ENCODE results near the gene RNF208. TPM values are rescaled to one million over a fixed set of nuclear protein-coding genes. Genes with fewer than 3 reads are reported as not detected.

RNF208 gene
- total RNA-seq, 1 donor from 2014 or later, result 4.3 TPM

- FAIRE-seq, result no peak
- H3K9me3 Mint-ChIP-seq (ENCODE audit: unreplicated experiment), result no peaks in the 10 kb centered on the region
- H4K20me1 ChIP-seq (ENCODE audit: insufficient read depth, low read length), result peaks cover 34% of the 10 kb centered on the region
- no peaks in the 10 kb centered on the region for H3K27me3 ChIP-seq (ENCODE audit: insufficient read depth, low read length)
- peaks cover 23% of the 10 kb centered on the region for H3K79me2 ChIP-seq (ENCODE audit: insufficient read depth, low read length)
- no peak for DNase-seq (ENCODE audit: low read depth)
- peaks cover 15% of the 10 kb centered on the region for H3K36me3 ChIP-seq (ENCODE audit: insufficient read depth, low read length)
- TF ChIP-seq EZH2 (IDR thresholded peaks at IDR 0.05; ENCODE audit: insufficient read depth, low read length), result no peak
- TF ChIP-seq, protein P1, sequence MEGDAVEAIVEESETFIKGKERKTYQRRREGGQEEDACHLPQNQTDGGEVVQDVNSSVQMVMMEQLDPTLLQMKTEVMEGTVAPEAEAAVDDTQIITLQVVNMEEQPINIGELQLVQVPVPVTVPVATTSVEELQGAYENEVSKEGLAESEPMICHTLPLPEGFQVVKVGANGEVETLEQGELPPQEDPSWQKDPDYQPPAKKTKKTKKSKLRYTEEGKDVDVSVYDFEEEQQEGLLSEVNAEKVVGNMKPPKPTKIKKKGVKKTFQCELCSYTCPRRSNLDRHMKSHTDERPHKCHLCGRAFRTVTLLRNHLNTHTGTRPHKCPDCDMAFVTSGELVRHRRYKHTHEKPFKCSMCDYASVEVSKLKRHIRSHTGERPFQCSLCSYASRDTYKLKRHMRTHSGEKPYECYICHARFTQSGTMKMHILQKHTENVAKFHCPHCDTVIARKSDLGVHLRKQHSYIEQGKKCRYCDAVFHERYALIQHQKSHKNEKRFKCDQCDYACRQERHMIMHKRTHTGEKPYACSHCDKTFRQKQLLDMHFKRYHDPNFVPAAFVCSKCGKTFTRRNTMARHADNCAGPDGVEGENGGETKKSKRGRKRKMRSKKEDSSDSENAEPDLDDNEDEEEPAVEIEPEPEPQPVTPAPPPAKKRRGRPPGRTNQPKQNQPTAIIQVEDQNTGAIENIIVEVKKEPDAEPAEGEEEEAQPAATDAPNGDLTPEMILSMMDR (IDR thresholded peaks at IDR 0.05; ENCODE audit: insufficient read depth, low read depth, low read length), result no peak
- peaks cover 16% of the 10 kb centered on the region for H3K36me3 Mint-ChIP-seq (ENCODE audit: low read depth, unreplicated experiment)
- no peaks in the 10 kb centered on the region for H3K27me3 Mint-ChIP-seq (ENCODE audit: low read depth, unreplicated experiment)
- peaks cover 8% of the 10 kb centered on the region for H3K4me1 Mint-ChIP-seq (ENCODE audit: low read depth, unreplicated experiment)
- H3K27ac Mint-ChIP-seq (ENCODE audit: unreplicated experiment), result no peak overlapping the region
- H2AFZ ChIP-seq (ENCODE audit: low read depth, low read length), result no peak overlapping the region
- H3K9ac ChIP-seq (ENCODE audit: low read length), result no peak overlapping the region
- peaks cover 4% of the 10 kb centered on the region for H3K4me1 ChIP-seq (ENCODE audit: insufficient read depth, low read length)
- no peak overlapping the region for H3K4me2 ChIP-seq (ENCODE audit: low read length)
- H3K9me3 ChIP-seq (ENCODE audit: insufficient read depth, low read depth, low read length), result no peaks in the 10 kb centered on the region
- H3K4me3 Mint-ChIP-seq (ENCODE audit: unreplicated experiment), result no peak overlapping the region
- H3K4me3 ChIP-seq (ENCODE audit: insufficient read depth, low read depth, low read length), result no peak overlapping the region
- H3K27ac ChIP-seq (ENCODE audit: low read depth, low read length), result no peak overlapping the region
Measured at GRCh38 chr9:137266585-137267453, 44.8 kb upstream of the RNF208 start.

- Mint-ChIP-seq H3K27me3 (ENCODE audit: low read depth, unreplicated experiment) (no peaks in the 10 kb centered on the region), H3K36me3 (ENCODE audit: low read depth, unreplicated experiment) (peaks cover 16% of the 10 kb centered on the region), H3K4me1 (ENCODE audit: low read depth, unreplicated experiment) (peaks cover 6% of the 10 kb centered on the region), H3K4me3 (ENCODE audit: unreplicated experiment) (no peak overlapping the region), H3K9me3 (ENCODE audit: unreplicated experiment) (no peaks in the 10 kb centered on the region), H3K27ac (ENCODE audit: unreplicated experiment) (no peak overlapping the region)
- Histone ChIP-seq H3K9me3 (ENCODE audit: insufficient read depth, low read depth, low read length) (no peaks in the 10 kb centered on the region), H3K4me3 (ENCODE audit: insufficient read depth, low read depth, low read length) (no peak overlapping the region), H2AFZ (ENCODE audit: low read depth, low read length) (no peak overlapping the region), H3K4me1 (ENCODE audit: insufficient read depth, low read length) (peaks cover 4% of the 10 kb centered on the region), H3K4me2 (ENCODE audit: low read length) (no peak overlapping the region), H3K27ac (ENCODE audit: low read depth, low read length) (no peak overlapping the region), H3K27me3 (ENCODE audit: insufficient read depth, low read length) (no peaks in the 10 kb centered on the region), H4K20me1 (ENCODE audit: insufficient read depth, low read length) (peaks cover 29% of the 10 kb centered on the region), H3K79me2 (ENCODE audit: insufficient read depth, low read length) (peaks cover 23% of the 10 kb centered on the region), H3K9ac (ENCODE audit: low read length) (no peak overlapping the region), H3K36me3 (ENCODE audit: insufficient read depth, low read length) (peaks cover 15% of the 10 kb centered on the region)
- DNase-seq (ENCODE audit: low read depth) (no peak), FAIRE-seq (no peak)
- TF ChIP-seq, protein P1 (IDR thresholded peaks at IDR 0.05; ENCODE audit: insufficient read depth, low read depth, low read length), result no peak
- no peak for TF ChIP-seq EZH2 (IDR thresholded peaks at IDR 0.05; ENCODE audit: insufficient read depth, low read length)
Measured at GRCh38 chr9:137266162-137266527, 44.1 kb upstream of the RNF208 start.
